UCSD-AML1 (cell line): ENCODE data around the gene LMTK3.
A peak's percentile ranks its signal among the peaks of the same experiment; 100 is the strongest.

ENCODE experiments used
- DNase-seq: peaks from one replicate; lab custom pipeline; 2025; ENCODE audit not compliant: unreplicated experiment; lab: John Stamatoyannopoulos, UW

The LMTK3 gene

DNA sequence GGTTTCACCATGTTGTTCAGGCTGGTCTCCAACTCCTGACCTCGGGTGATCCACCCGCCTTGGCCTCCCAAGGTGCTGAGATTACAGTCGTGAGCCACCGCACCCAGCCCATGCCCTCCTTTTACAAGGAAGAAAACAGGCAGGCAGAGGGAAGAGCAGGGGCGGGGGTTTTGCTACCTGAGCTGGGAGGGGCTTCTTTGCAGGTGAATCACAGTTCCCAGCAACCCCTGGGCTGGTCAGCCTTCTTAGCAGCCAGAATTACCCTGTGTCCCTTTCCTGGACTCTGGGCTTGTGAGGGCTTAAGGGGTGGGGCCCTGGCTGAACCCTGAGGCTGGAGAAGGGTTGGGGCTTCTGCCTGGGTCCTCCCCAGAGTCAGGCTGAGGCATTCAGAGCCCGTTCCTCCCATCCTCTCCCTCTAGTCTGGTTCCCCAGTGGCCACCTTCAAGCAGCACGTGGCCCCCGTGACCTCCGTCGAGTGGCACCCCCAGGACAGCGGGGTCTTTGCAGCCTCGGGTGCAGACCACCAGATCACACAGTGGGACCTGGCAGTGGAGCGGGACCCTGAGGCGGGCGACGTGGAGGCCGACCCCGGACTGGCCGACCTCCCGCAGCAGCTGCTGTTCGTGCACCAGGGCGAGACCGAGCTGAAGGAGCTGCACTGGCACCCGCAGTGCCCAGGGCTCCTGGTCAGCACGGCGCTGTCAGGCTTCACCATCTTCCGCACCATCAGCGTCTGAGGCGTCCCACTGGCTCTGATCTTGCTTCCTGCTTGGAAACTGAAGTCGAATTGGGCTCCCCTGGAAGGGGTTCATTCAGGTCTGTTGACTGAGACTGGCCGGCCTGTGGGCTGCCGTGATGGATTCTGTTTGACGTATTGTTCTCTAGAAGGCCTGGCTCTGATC, 59.1 kb downstream of the LMTK3 start:
- no peak for DNase-seq

DNA sequence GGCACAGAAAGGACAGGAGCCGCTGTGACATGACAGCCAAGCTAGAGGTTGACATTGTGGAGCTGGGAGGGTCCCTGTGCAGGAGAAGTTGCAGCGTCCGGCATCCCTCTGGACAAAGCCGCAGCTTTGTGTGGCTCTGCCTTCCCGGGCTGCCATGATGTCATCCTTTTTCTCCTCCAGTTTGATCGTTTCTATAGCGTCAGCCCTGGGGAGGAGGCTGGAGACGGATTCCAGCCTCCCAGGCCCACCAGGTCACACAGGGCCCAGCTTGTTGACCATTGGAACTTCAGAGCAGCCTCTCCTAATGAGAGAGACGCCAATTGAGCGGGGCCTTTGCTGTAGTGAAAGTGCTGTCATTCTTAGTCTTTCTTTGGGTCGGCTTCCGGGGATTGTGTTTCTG, 60.0 kb downstream of the LMTK3 start:
- DNase-seq, result no peak

DNA sequence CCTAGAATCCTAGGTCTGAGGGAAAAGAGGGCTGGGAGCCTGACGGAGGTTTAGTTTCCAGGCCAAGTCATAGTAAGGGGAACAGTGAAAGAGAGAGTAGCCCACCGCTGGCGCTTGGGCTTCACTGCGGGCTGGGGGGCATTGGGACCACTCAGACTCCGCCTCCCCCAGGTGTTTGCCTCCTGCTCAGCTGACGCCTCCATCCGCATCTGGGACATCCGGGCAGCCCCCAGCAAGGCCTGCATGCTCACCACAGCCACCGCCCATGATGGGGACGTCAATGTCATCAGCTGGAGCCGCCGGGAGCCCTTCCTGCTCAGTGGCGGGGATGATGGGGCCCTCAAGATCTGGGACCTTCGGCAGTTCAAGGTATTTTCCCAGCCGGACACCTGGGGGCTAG, 60.8 kb downstream of the LMTK3 start:
- DNase-seq, result no peak

- no peak for DNase-seq
Measured at GRCh38 chr19:48450441-48450840, 61.2 kb downstream of the LMTK3 start.

DNA sequence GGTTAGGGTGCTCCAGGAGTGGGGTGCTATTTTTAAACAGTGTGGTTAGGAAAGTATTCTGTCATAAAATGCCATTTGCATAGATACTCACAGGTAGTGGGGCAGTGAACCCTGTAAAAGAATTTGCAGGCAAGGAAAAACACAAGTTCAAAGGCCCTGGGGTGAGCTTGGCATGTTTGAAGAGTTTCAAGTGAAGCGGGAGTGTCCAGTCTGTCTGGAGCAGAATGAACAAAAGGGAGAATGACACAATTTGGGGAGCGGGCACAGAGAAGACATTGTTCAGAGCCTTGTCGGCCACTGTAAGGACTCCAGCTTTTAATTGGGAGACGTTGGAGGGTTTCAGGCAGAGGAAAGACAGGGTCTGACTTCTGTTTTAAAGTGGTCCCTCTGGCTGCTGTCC, 63.1 kb downstream of the LMTK3 start:
- DNase-seq, result no peak

GRCh38 chr19:48446579-48446978, 65.1 kb downstream of the LMTK3 start:
- no peak for DNase-seq

DNA sequence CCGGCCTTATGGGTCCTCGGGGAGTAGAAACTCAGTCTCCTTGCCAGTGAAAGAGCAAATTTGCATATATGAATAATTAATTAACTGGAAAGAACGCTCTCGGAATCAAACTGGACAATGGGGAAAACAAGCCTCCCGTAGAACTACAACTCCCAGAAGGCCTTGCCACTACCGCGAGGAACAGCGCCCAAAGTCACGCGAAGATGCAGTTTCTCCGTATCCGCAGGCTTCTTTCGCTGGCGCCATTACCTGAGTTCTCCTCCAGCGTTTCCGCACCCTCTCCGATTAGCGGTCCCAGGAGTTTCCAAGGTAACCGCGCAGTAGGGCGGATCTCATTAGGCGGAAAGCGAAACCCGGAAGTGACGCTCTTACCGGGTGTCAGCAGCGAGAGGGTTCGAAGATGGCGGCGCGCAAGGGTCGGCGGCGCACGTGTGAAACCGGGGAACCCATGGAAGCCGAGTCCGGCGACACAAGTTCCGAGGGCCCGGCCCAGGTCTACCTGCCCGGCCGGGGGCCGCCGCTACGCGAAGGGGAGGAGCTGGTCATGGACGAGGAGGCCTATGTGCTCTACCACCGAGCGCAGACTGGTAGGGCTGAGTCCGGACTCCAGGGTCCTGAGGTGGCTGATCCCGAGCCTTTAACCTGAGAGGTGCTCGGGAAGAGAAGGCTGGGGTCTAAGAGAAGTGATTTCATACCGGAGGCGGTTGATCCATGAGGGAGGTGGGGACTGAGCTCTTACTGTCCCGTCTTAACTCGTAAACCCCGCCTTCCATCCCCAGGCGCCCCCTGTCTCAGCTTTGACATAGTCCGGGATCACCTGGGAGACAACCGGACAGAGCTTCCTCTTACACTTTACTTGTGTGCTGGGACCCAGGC, 65.8 kb downstream of the LMTK3 start, which contains the start of gene GRWD1:
Gene GRWD1, plus strand, starts transcription at position 378 of the 876 bp plus-strand sequence. Its CDS starts 23 bp downstream, at position 401.
- DNase-seq, result peak; percentile 93

DNA sequence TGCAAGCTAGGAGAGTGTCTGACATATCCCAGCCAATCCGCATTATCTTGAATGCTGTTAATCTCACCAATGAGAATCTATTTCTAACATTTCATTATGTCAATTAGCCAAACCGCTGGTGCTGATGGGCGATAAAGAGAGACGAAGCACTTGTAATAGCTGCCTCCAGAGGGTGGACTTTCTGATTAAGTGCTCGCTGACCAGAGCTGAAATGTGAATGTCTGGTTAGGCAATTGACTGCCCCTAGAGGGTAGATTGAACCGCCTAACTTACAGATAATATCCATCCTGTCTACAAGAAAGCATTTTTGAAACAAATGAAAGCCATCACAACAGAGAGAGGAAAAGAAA, 66.4 kb downstream of the LMTK3 start:
- DNase-seq, result peak; percentile 53

GRCh38 chr19:48444936-48445200, 66.8 kb downstream of the LMTK3 start:
- DNase-seq, result no peak

- DNase-seq, result no peak
Measured at GRCh38 chr19:48444129-48444935, 67.3 kb downstream of the LMTK3 start.

DNA sequence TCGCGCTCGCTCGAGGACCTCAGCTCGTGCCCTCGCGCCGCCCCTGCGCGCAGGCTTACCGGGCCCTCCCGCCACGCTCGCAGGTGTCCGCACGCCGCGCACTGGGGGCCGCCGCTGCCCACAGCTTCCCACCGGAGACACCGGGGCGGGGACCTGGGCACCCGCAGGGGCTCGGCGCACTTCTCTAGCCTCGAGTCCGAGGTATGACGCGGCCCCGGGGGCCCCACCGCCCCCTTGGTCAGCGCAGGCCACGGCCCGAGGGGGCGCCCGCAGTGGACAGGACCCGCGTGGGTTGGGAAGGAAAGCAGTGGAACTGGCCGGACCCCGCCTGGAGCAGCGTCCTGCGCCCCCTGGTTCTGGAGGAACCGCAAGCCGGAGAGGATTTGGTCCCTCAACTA, 67.9 kb downstream of the LMTK3 start:
- DNase-seq, result no peak

DNA sequence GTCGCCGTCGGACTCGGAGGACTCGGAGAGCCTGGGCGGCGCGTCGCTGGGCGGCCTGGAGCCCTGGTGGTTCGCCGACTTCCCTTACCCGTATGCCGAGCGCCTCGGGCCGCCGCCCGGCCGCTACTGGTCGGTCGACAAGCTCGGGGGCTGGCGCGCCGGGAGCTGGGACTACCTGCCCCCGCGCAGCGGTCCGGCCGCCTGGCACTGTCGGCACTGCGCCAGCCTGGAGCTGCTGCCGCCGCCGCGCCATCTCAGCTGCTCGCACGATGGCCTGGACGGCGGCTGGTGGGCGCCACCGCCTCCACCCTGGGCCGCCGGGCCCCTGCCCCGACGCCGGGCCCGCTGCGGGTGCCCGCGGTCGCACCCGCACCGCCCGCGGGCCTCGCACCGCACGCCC, 68.4 kb downstream of the LMTK3 start:
- no peak for DNase-seq

DNA sequence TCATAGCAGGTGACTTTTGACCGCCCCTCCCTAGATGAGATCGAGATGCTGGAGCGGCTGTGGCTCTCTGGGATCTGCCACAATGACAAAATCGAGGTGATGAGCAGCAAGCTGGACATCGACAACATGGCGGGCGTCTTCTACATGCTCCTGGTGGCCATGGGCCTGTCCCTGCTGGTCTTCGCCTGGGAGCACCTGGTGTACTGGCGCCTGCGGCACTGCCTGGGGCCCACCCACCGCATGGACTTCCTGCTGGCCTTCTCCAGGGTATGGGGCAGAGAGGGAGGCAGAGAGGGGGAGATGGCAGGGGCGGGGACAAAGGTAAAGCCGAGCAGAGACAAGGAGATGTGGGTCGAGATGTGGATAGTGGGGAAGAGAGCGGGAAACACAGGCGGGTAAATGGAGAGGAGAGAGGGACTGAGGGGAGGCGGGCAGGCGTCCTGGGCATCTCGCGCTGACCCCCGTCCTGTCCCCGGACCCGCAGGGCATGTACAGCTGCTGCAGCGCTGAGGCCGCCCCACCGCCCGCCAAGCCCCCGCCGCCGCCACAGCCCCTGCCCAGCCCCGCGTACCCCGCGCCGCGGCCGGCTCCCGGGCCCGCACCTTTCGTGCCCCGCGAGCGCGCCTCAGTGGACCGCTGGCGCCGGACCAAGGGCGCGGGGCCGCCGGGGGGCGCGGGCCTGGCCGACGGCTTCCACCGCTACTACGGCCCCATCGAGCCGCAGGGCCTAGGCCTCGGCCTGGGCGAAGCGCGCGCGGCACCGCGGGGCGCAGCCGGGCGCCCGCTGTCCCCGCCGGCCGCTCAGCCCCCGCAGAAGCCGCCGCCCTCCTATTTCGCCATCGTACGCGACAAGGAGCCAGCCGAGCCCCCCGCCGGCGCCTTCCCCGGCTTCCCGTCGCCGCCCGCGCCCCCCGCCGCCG, 69.3 kb downstream of the LMTK3 start:
- no peak for DNase-seq

DNA sequence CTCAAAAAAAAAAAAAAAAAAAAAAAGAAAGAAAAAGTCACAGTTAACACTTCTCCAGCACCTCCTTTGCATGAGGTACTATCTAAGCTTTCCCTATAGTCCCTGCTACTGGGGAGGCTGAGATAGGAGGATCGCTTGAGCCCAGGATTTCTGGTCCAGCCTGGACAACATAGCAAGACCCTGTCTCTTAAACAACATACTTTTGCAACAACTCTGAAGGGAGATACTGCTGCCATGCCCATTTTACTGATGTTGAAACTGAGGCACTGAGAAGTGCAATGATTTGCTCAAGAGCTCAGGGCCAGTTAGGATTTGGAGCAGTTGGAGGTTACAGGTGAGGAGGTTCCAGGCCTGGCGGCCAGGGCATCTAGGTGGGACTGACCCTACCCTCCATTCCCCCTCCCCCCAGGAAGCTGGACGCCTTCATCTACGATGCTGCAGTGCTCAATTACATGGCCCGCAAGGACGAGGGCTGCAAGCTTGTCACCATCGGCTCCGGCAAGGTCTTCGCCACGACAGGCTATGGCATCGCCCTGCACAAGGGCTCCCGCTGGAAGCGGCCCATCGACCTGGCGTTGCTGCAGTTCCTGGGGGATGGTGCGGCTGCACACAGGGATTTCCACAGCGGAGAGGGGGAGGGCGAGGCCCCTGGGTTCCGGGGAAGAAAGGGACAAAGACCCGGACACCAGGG, 70.1 kb downstream of the LMTK3 start:
- no peak for DNase-seq

- no peak for DNase-seq
Measured at GRCh38 chr19:48436586-48436985, 75.0 kb downstream of the LMTK3 start.
